ENCODE results near the gene PROB1.
"Not testable (repeated sequence)": the region's sequence is repeated elsewhere in the genome, so short reads cannot be mapped to it uniquely, and the experiment has no call there.

Gene PROB1

GRCh38 chr5:139394654-139395566 lies at the start of gene PROB1:
Gene PROB1, minus strand, starts transcription at chr5:139395104. Its CDS starts 23 bp downstream, at chr5:139395081.
- no peak for DNase-seq

- no peak for DNase-seq
These were observed 49.0 kb upstream of the PROB1 start for GRCh38 chr5:139443831-139444453.

GRCh38 chr5:139440416-139440815 lies 45.5 kb upstream of the PROB1 start:
- DNase-seq, result not testable (repeated sequence)

GRCh38 chr5:139439013-139439903 lies 44.4 kb upstream of the PROB1 start, which contains the start of gene DNAJC18:
Gene DNAJC18, minus strand, starts transcription at chr5:139439525. Its CDS starts 80 bp downstream, at chr5:139439445.
- DNase-seq, result peak; percentile 87

- DNase-seq, result no peak
These were observed 43.8 kb upstream of the PROB1 start for GRCh38 chr5:139438707-139439012.

GRCh38 chr5:139435676-139436075 lies 40.8 kb upstream of the PROB1 start:
- no peak for DNase-seq

GRCh38 chr5:139431706-139432105 lies 36.8 kb upstream of the PROB1 start:
- no peak for DNase-seq

GRCh38 chr5:139430015-139430414 lies 35.1 kb upstream of the PROB1 start:
- no peak for DNase-seq

GRCh38 chr5:139426203-139426885 lies 31.4 kb upstream of the PROB1 start:
- no peak for DNase-seq

GRCh38 chr5:139425497-139425896 lies 30.6 kb upstream of the PROB1 start:
- no peak for DNase-seq

- peak; percentile 56 for DNase-seq
These were observed 27.5 kb upstream of the PROB1 start for GRCh38 chr5:139422307-139422893.

GRCh38 chr5:139419226-139420192 lies 24.6 kb upstream of the PROB1 start:
- no peak for DNase-seq

- DNase-seq, result no peak
These were observed 23.9 kb upstream of the PROB1 start for GRCh38 chr5:139418793-139419192.

- DNase-seq, result peak; percentile 61
These were observed 22.3 kb upstream of the PROB1 start for GRCh38 chr5:139417214-139417613.

GRCh38 chr5:139416651-139417050 lies 21.7 kb upstream of the PROB1 start:
- no peak for DNase-seq

- no peak for DNase-seq
These were observed 21.0 kb upstream of the PROB1 start for GRCh38 chr5:139415869-139416268.

GRCh38 chr5:139415221-139415861 lies 20.4 kb upstream of the PROB1 start:
- peak; percentile 33 for DNase-seq

GRCh38 chr5:139414581-139415130 lies 19.8 kb upstream of the PROB1 start:
- no peak for DNase-seq

- no peak for DNase-seq
These were observed 19.1 kb upstream of the PROB1 start for GRCh38 chr5:139413963-139414362.

GRCh38 chr5:139413153-139413552 lies 18.2 kb upstream of the PROB1 start:
- DNase-seq, result no peak
